Activated CD8-positive, alpha-beta memory T cell treated with anti-CD3 and anti-CD28 coated beads, Interleukin-2, amount 50 U/mL, for 1 hour (primary cell): ENCODE data around the gene SAMD7.

Experiments used
- DNase-seq: peaks from one replicate; pipeline ENCODE4 v3.0.0-alpha.2; 2020; ENCODE audit errors: extremely low read depth

SAMD7 gene

GRCh38 chr3:169913323-169913722 lies 2.0 kb downstream of the SAMD7 start:
- no peak for DNase-seq

GRCh38 chr3:169914321-169914720 lies 2.9 kb downstream of the SAMD7 start:
- no peak for DNase-seq

GRCh38 chr3:169923189-169923588 lies 11.8 kb downstream of the SAMD7 start:
- DNase-seq: no peak

- no peak for DNase-seq
These were observed 12.5 kb downstream of the SAMD7 start for GRCh38 chr3:169923831-169924230.

GRCh38 chr3:169929830-169930519 lies 18.6 kb downstream of the SAMD7 start:
- no peak for DNase-seq

GRCh38 chr3:169930843-169931242 lies 19.5 kb downstream of the SAMD7 start:
- no peak for DNase-seq

GRCh38 chr3:169931747-169932520 lies 20.6 kb downstream of the SAMD7 start:
- no peak for DNase-seq

- DNase-seq: no peak
These were observed 27.9 kb downstream of the SAMD7 start for GRCh38 chr3:169939320-169939719.

- no peak for DNase-seq
These were observed 28.4 kb downstream of the SAMD7 start for GRCh38 chr3:169939751-169940150.

GRCh38 chr3:169940470-169941181 lies 29.3 kb downstream of the SAMD7 start:
- no peak for DNase-seq

- DNase-seq: no peak
These were observed 33.9 kb downstream of the SAMD7 start for GRCh38 chr3:169945313-169945712.

GRCh38 chr3:169946336-169946735 lies 35.0 kb downstream of the SAMD7 start:
- DNase-seq: no peak

- no peak for DNase-seq
These were observed 37.4 kb downstream of the SAMD7 start for GRCh38 chr3:169948559-169949448.

- no peak for DNase-seq
These were observed 40.7 kb downstream of the SAMD7 start for GRCh38 chr3:169952045-169952444.

GRCh38 chr3:169953462-169954141 lies 42.2 kb downstream of the SAMD7 start:
- DNase-seq: no peak

- no peak for DNase-seq
These were observed 42.9 kb downstream of the SAMD7 start for GRCh38 chr3:169954142-169954756.

- no peak for DNase-seq
These were observed 44.0 kb downstream of the SAMD7 start for GRCh38 chr3:169955406-169955805.

- no peak for DNase-seq
These were observed 52.8 kb downstream of the SAMD7 start for GRCh38 chr3:169964176-169964575.

- no peak for DNase-seq
These were observed 54.4 kb downstream of the SAMD7 start for GRCh38 chr3:169965562-169966427.
